HepG2 (cell line): Measurements from ENCODE around the gene CHD9. TPM values are rescaled to one million over a fixed set of nuclear protein-coding genes. Genes with fewer than 3 reads are reported as not detected.
A peak's percentile ranks its signal among the peaks of the same experiment; 100 is the strongest.

ENCODE experiments used
- ARHGAP35 ChIP-seq: sonication (generic); formaldehyde crosslinking; IDR thresholded peaks from 2 replicates; pipeline ENCODE4 v1.9.0; 2022; ENCODE audit warnings: mild to moderate bottlenecking, inconsistent platforms, moderate library complexity, missing genetic modification reagents, borderline replicate concordance
- CAMTA2 ChIP-seq: sonication (generic); formaldehyde crosslinking; IDR thresholded peaks from 2 replicates; pipeline ENCODE4 v1.4.0; 2020; ENCODE audit warnings: mild to moderate bottlenecking, missing genetic modification reagents, borderline replicate concordance
- EED ChIP-seq: sonication (generic); formaldehyde crosslinking; IDR thresholded peaks from 2 replicates; pipeline ENCODE4 v1.5.0; 2020; ENCODE audit warnings: mild to moderate bottlenecking, missing genetic modification reagents
- FIP1L1 ChIP-seq: fragments of 200-400 bp; formaldehyde crosslinking; IDR thresholded peaks from 2 replicates; pipeline ENCODE4 v1.6.1; 2018; ENCODE audit warnings: low read depth, mild to moderate bottlenecking, low read length, moderate library complexity, borderline replicate concordance; ENCODE audit not compliant: insufficient read depth
- ISX ChIP-seq: sonication (generic); formaldehyde crosslinking; conservative IDR thresholded peaks from 2 replicates; pipeline ENCODE4 v1.5.0; 2020; ENCODE audit warnings: missing genetic modification reagents
- KMT2A ChIP-seq: sonication (generic); formaldehyde crosslinking; IDR thresholded peaks from 2 replicates; pipeline ENCODE4 v1.4.0; 2020; ENCODE audit warnings: missing genetic modification reagents
- NFYC ChIP-seq: IDR thresholded peaks from 2 replicates; pipeline ENCODE4 v1.6.1; 2016; ENCODE audit warnings: missing genetic modification reagents, missing compliant biosample characterization
- SALL2 ChIP-seq: sonication (generic); formaldehyde crosslinking; IDR thresholded peaks from 2 replicates; pipeline ENCODE4 v1.8.1; 2023; ENCODE audit warnings: mild to moderate bottlenecking, missing genetic modification reagents, inconsistent platforms
- SNAPC5 ChIP-seq: sonication (generic); formaldehyde crosslinking; IDR thresholded peaks from 2 replicates; pipeline ENCODE4 v1.8.1; 2023; ENCODE audit warnings: mild to moderate bottlenecking, missing genetic modification reagents, borderline replicate concordance
- SRSF4 ChIP-seq: fragments of 200-400 bp; formaldehyde crosslinking; IDR thresholded peaks from one replicate; pipeline ENCODE4 v1.6.1; 2018; ENCODE audit warnings: mild to moderate bottlenecking, low read depth, low read length, moderate library complexity; ENCODE audit not compliant: poor library complexity, severe bottlenecking
- ZNF207 ChIP-seq: fragments of 450-650 bp; IDR thresholded peaks from 2 replicates; pipeline ENCODE4 v1.6.1; 2016; ENCODE audit warnings: antibody characterized with exemption, borderline replicate concordance
- ZNF503 ChIP-seq: sonication (generic); formaldehyde crosslinking; IDR thresholded peaks from 2 replicates; pipeline ENCODE4 v1.4.0; 2020; ENCODE audit warnings: missing genetic modification reagents
- ZNF577 ChIP-seq: sonication (generic); formaldehyde crosslinking; IDR thresholded peaks from 2 replicates; pipeline ENCODE4 v1.4.0; 2020; ENCODE audit warnings: mild to moderate bottlenecking, low read depth, missing genetic modification reagents, borderline replicate concordance
- ZNF7 ChIP-seq: IDR thresholded peaks from 2 replicates; pipeline ENCODE4 v1.6.1; 2016; ENCODE audit warnings: missing biosample characterization, missing genetic modification reagents
- ZNF747 ChIP-seq: sonication (generic); formaldehyde crosslinking; IDR thresholded peaks from 2 replicates; pipeline ENCODE4 v1.8.1; 2023; ENCODE audit warnings: missing genetic modification reagents, mild to moderate bottlenecking, borderline replicate concordance
- ZSCAN30 ChIP-seq: sonication (generic); formaldehyde crosslinking; IDR thresholded peaks from 2 replicates; pipeline ENCODE4 v1.5.0; 2020; ENCODE audit warnings: mild to moderate bottlenecking, missing genetic modification reagents
- polyA plus RNA-seq, 8 experiments: library from polyadenylated mRNA; depleted of rRNA in 3 of 8; stranded (reverse) in 7 of 8; unstranded in 1 of 8; fragments of >200 nt; fragmentation: Illumina TruSeq in 4 of 8; extraction: Trizol in 4 of 8; gene quantifications; 2 replicates each; pipeline versions ENCODE4 v1.2.1 to v1.2.3, GENCODE V29; 2011 to 2016; ENCODE audit warnings: low read depth in 4 of 8, missing spikeins in 1 of 8, mixed read lengths in 1 of 8; ENCODE audit not compliant: insufficient read depth in 1 of 8
- total RNA-seq, 5 experiments: library from RNA; depleted of rRNA; stranded (reverse); fragments of >200 nt; fragmentation: Illumina TruSeq; extraction: Trizol; gene quantifications; 2 replicates each; pipeline ENCODE4 v1.2.3, GENCODE V29; 2016; ENCODE audit warnings: low read depth in 1 of 5
- TF ChIP-seq, protein P1 (sequence below): sonication (generic); formaldehyde crosslinking; IDR thresholded peaks from 2 replicates; pipeline ENCODE4 v1.4.0; 2020; ENCODE audit warnings: mild to moderate bottlenecking, missing genetic modification reagents
- TF ChIP-seq, protein P2 (sequence below): sonication (generic); formaldehyde crosslinking; IDR thresholded peaks from 2 replicates; pipeline ENCODE4 v1.5.1; 2020; ENCODE audit warnings: mild to moderate bottlenecking, missing genetic modification reagents, moderate library complexity
- TF ChIP-seq, protein P3 (sequence below): IDR thresholded peaks from 2 replicates; pipeline ENCODE4 v1.6.1; 2012; ENCODE audit warnings: low read length, improper control_type of control experiment
- TF ChIP-seq, protein P4 (sequence below): sonication (generic); formaldehyde crosslinking; IDR thresholded peaks from 2 replicates; pipeline ENCODE4 v1.5.0; 2020; ENCODE audit warnings: missing genetic modification reagents, mild to moderate bottlenecking, borderline replicate concordance
- TF ChIP-seq, protein P5 (sequence below): IDR thresholded peaks from 2 replicates; pipeline ENCODE4 v1.6.1; 2016; ENCODE audit warnings: low read depth, borderline replicate concordance

Gene CHD9
- total and polyA plus RNA-seq, 2 of the 13 experiments (the other 11 are each of a cell fraction or from before 2014, with no cell fraction given) = 23.4 to 27.7 TPM

DNA sequence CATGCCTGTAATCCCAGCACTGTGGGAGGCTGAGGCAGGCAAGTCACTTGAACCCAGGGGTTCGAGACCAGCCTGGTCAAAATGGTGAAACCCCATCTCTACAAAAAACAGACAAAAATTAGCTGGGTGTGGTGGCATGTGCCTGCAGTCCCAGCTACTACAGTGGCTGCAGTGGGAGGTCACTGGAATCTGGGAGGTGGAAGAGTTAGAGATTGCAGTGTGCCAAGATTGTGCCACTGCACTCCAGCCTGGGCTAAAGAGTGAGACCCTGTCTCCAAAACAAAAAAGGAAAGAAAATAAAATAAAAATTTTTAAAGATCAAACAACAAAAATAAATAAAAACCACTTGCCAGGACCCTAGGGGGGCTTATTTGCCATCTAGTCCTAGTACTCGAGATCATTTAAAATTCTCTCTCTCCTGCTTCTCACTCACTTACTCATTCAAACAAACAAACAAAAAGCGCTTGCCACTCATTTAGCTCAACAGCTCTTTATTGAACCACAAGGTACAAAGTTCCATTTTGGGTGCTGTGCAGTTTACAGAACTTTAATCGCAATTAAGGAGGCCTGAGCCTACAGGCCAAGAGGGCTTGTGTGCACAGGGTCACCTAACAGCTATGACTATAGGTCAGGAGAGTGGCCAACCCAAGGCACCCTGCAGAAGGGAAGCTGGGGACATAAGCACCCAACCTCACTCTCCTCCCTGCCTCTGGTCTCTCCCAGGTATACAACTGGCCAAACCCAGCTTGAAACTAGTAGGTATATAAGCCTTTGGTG lies 6.5 kb upstream of the CHD9 start (continued):
- TF ChIP-seq EED (CRISPR knock-in tag) (no peak), ZNF7 (no peak), CAMTA2 (CRISPR knock-in tag) (no peak), ISX (CRISPR knock-in tag) (no peak), SALL2 (CRISPR knock-in tag) (no peak), ZNF747 (no peak), ZNF207 (no peak), FIP1L1 (no peak), NFYC (CRISPR knock-in tag) (no peak; the same call in 1 of the 2 replicates), ZNF503 (CRISPR knock-in tag) (no peak), ARHGAP35 (CRISPR knock-in tag) (0 out of 2 replicates have a peak, but pooled peaks have one; percentile 39), SRSF4 (no peak), ZSCAN30 (no peak), ZNF577 (no peak), KMT2A (CRISPR knock-in tag) (no peak), SNAPC5 (CRISPR knock-in tag) (no peak)
- TF ChIP-seq, protein P1, sequence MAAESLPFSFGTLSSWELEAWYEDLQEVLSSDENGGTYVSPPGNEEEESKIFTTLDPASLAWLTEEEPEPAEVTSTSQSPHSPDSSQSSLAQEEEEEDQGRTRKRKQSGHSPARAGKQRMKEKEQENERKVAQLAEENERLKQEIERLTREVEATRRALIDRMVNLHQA (CRISPR knock-in tag) = no peak
- TF ChIP-seq, protein P2, sequence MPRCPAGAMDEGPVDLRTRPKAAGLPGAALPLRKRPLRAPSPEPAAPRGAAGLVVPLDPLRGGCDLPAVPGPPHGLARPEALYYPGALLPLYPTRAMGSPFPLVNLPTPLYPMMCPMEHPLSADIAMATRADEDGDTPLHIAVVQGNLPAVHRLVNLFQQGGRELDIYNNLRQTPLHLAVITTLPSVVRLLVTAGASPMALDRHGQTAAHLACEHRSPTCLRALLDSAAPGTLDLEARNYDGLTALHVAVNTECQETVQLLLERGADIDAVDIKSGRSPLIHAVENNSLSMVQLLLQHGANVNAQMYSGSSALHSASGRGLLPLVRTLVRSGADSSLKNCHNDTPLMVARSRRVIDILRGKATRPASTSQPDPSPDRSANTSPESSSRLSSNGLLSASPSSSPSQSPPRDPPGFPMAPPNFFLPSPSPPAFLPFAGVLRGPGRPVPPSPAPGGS (CRISPR knock-in tag) = no peak
- TF ChIP-seq, protein P3, sequence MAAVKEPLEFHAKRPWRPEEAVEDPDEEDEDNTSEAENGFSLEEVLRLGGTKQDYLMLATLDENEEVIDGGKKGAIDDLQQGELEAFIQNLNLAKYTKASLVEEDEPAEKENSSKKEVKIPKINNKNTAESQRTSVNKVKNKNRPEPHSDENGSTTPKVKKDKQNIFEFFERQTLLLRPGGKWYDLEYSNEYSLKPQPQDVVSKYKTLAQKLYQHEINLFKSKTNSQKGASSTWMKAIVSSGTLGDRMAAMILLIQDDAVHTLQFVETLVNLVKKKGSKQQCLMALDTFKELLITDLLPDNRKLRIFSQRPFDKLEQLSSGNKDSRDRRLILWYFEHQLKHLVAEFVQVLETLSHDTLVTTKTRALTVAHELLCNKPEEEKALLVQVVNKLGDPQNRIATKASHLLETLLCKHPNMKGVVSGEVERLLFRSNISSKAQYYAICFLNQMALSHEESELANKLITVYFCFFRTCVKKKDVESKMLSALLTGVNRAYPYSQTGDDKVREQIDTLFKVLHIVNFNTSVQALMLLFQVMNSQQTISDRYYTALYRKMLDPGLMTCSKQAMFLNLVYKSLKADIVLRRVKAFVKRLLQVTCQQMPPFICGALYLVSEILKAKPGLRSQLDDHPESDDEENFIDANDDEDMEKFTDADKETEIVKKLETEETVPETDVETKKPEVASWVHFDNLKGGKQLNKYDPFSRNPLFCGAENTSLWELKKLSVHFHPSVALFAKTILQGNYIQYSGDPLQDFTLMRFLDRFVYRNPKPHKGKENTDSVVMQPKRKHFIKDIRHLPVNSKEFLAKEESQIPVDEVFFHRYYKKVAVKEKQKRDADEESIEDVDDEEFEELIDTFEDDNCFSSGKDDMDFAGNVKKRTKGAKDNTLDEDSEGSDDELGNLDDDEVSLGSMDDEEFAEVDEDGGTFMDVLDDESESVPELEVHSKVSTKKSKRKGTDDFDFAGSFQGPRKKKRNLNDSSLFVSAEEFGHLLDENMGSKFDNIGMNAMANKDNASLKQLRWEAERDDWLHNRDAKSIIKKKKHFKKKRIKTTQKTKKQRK = no peak
- TF ChIP-seq, protein P4, sequence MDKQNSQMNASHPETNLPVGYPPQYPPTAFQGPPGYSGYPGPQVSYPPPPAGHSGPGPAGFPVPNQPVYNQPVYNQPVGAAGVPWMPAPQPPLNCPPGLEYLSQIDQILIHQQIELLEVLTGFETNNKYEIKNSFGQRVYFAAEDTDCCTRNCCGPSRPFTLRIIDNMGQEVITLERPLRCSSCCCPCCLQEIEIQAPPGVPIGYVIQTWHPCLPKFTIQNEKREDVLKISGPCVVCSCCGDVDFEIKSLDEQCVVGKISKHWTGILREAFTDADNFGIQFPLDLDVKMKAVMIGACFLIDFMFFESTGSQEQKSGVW (CRISPR knock-in tag) = no peak
- TF ChIP-seq, protein P5, sequence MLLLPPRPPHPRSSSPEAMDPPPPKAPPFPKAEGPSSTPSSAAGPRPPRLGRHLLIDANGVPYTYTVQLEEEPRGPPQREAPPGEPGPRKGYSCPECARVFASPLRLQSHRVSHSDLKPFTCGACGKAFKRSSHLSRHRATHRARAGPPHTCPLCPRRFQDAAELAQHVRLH = no peak
